H1 (cell line): Measurements from ENCODE around the gene SP9. TPM values are rescaled to one million over a fixed set of nuclear protein-coding genes. Genes with fewer than 3 reads are reported as not detected.

ENCODE experiments used
- CTCF ChIA-PET: fragments of 300-600 bp; sonication (Branson Sonifier 250); formaldehyde crosslinking; loops from one replicate; lab custom pipeline; 2021; ENCODE audit not compliant: partially characterized antibody; lab: Charles Lee
- POLR2A ChIA-PET: fragments of 300-600 bp; sonication (Branson Sonifier 250); formaldehyde crosslinking; loops from one replicate; lab custom pipeline; 2021; ENCODE audit warnings: inconsistent platforms; ENCODE audit not compliant: partially characterized antibody; lab: Charles Lee
- DNase-seq, 2 experiments: peaks; one replicate each; pipeline versions ENCODE4 v3.0.0 to v3.0.0-alpha.2; 2010 to 2022; ENCODE audit warnings: low spot score in 2 of 2, low read depth in 1 of 2, mixed read lengths in 1 of 2
- FAIRE-seq: peaks from 2 replicates; lab custom pipeline; 2011; peaks lifted over from hg19 to GRCh38; lab: Jason Lieb, UNC
- H2AFZ ChIP-seq: 2 replicates; pipeline ENCODE4 v1.8.1; 2012; ENCODE audit warnings: low read length, inconsistent platforms
- H2AK5ac ChIP-seq: 2 replicates; pipeline ENCODE4 v1.6.1; 2013; ENCODE audit warnings: low read depth, low read length
- H2BK120ac ChIP-seq: replicated peaks from 2 replicates; pipeline ENCODE3; 2013; ENCODE audit warnings: low read depth, low read length, inconsistent platforms
- H2BK12ac ChIP-seq: 2 replicates; pipeline ENCODE4 v1.6.1; 2013; ENCODE audit warnings: low read depth, low read length
- H2BK15ac ChIP-seq: 2 replicates; pipeline ENCODE4 v1.6.1; 2013; ENCODE audit warnings: low read length
- H2BK20ac ChIP-seq: 2 replicates; pipeline ENCODE4 v1.6.1; 2013; ENCODE audit warnings: low read length
- H2BK5ac ChIP-seq: 2 replicates; pipeline ENCODE4 v1.6.1; 2013; ENCODE audit warnings: low read depth, low read length
- H3K14ac ChIP-seq: 2 replicates; pipeline ENCODE4 v1.6.1; 2013; ENCODE audit warnings: inconsistent platforms; ENCODE audit not compliant: insufficient read length
- H3K18ac ChIP-seq: 2 replicates; pipeline ENCODE4 v1.6.1; 2013; ENCODE audit warnings: low read length; ENCODE audit errors: extremely low read depth
- H3K23ac ChIP-seq: 2 replicates; pipeline ENCODE4 v1.6.1; 2013; ENCODE audit warnings: inconsistent platforms; ENCODE audit not compliant: insufficient read length
- H3K23me2 ChIP-seq: 2 replicates; pipeline ENCODE4 v1.6.1; 2013; ENCODE audit warnings: low read depth, low read length
- H3K27ac ChIP-seq: 2 replicates; pipeline ENCODE4 v1.6.1; 2011; ENCODE audit warnings: low read depth, low read length, inconsistent platforms
- H3K27me3 ChIP-seq, 4 experiments: replicated peaks in 1 of 4; 1 replicate in 1 of 4; 2 replicates in 3 of 4; pipeline versions ENCODE4 v1.6.1 to v1.8.1; 2011 to 2013; ENCODE audit warnings: low read length in 3 of 4, mild to moderate bottlenecking in 3 of 4, inconsistent platforms in 2 of 4, mixed read lengths in 2 of 4, moderate library complexity in 1 of 4; ENCODE audit not compliant: control insufficient read depth in 3 of 4, insufficient read depth in 3 of 4; ENCODE audit errors: extremely low read depth in 1 of 4
- H3K36me3 ChIP-seq, 4 experiments: 2 replicates each; pipeline versions ENCODE4 v1.6.1 to v1.8.1; 2011 to 2013; ENCODE audit warnings: mild to moderate bottlenecking in 4 of 4, low read length in 3 of 4, moderate library complexity in 2 of 4, control low read depth in 1 of 4, inconsistent platforms in 1 of 4; ENCODE audit not compliant: insufficient read depth in 4 of 4, control insufficient read depth in 2 of 4
- H3K4ac ChIP-seq: replicated peaks from 2 replicates; pipeline ENCODE3; 2013; ENCODE audit warnings: low read length, low read depth, mixed read lengths, inconsistent platforms; ENCODE audit not compliant: insufficient read length
- H3K4me1 ChIP-seq, 4 experiments: replicated peaks in 1 of 4; 1 replicate in 1 of 4; 2 replicates in 3 of 4; pipeline versions ENCODE4 v1.6.1 to v1.8.1; 2011 to 2013; ENCODE audit warnings: low read length in 3 of 4, inconsistent platforms in 2 of 4, mixed read lengths in 1 of 4; ENCODE audit not compliant: insufficient read depth in 4 of 4, control insufficient read depth in 3 of 4
- H3K4me2 ChIP-seq, 2 experiments: 2 replicates each; pipeline versions ENCODE4 v1.6.1 to v1.8.1; 2011 to 2013; ENCODE audit warnings: low read depth in 2 of 2, low read length in 2 of 2, control low read depth in 1 of 2, inconsistent platforms in 1 of 2, mild to moderate bottlenecking in 1 of 2; ENCODE audit not compliant: insufficient read depth in 1 of 2
- H3K4me3 ChIP-seq, 4 experiments: fragments of 200-600, 300-600 bp in 1 of 4; sonication (generic), shearing (Covaris generic), sonication (Bioruptor Twin) in 1 of 4; 2 replicates each; pipeline versions ENCODE4 v1.5.1 to v1.8.1; 2011 to 2016; ENCODE audit warnings: low read length in 4 of 4, low read depth in 3 of 4, control low read depth in 2 of 4, inconsistent platforms in 2 of 4, mild to moderate bottlenecking in 2 of 4, mixed read lengths in 1 of 4, moderate library complexity in 1 of 4; ENCODE audit not compliant: insufficient read depth in 2 of 4; ENCODE audit errors: extremely low read depth in 1 of 4
- H3K56ac ChIP-seq: replicated peaks from 2 replicates; pipeline ENCODE3; 2013; ENCODE audit warnings: low read depth, mild to moderate bottlenecking, mixed read lengths, low read length, inconsistent platforms; ENCODE audit not compliant: insufficient read length
- H3K79me1 ChIP-seq: 2 replicates; pipeline ENCODE4 v1.6.1; 2013; ENCODE audit warnings: low read depth, low read length, control low read depth
- H3K79me2 ChIP-seq, 2 experiments: 2 replicates each; pipeline versions ENCODE4 v1.6.1 to v1.8.1; 2012 to 2013; ENCODE audit warnings: low read length in 2 of 2, mild to moderate bottlenecking in 2 of 2, inconsistent platforms in 1 of 2; ENCODE audit not compliant: insufficient read depth in 2 of 2, control insufficient read depth in 1 of 2
- H3K9ac ChIP-seq, 4 experiments: replicated peaks in 1 of 4; 1 replicate in 1 of 4; 2 replicates in 3 of 4; pipeline versions ENCODE4 v1.6.1 to v1.8.1; 2011 to 2013; ENCODE audit warnings: low read depth in 3 of 4, low read length in 3 of 4, control low read depth in 2 of 4, mild to moderate bottlenecking in 2 of 4, moderate library complexity in 2 of 4, inconsistent platforms in 1 of 4; ENCODE audit errors: extremely low read depth in 1 of 4
- H3K9me3 ChIP-seq, 2 experiments: 2 replicates each; pipeline versions ENCODE4 v1.6.1 to v1.8.1; 2012 to 2013; ENCODE audit warnings: mild to moderate bottlenecking in 2 of 2, moderate library complexity in 2 of 2, control low read depth in 1 of 2, inconsistent platforms in 1 of 2, low read depth in 1 of 2, low read length in 1 of 2, mixed read lengths in 1 of 2; ENCODE audit not compliant: insufficient read depth in 2 of 2
- H4K20me1 ChIP-seq, 2 experiments: replicated peaks in 1 of 2; 2 replicates each; pipeline versions ENCODE3 to v1.8.1; 2011 to 2013; ENCODE audit warnings: inconsistent platforms in 2 of 2, low read length in 2 of 2, mild to moderate bottlenecking in 1 of 2; ENCODE audit not compliant: insufficient read depth in 2 of 2, control insufficient read depth in 1 of 2
- H4K5ac ChIP-seq: 2 replicates; pipeline ENCODE4 v1.6.1; 2013; ENCODE audit warnings: low read length, low read depth, mixed read lengths, inconsistent platforms; ENCODE audit not compliant: insufficient read length
- H4K8ac ChIP-seq: 2 replicates; pipeline ENCODE4 v1.8.0; 2013; ENCODE audit warnings: mild to moderate bottlenecking, moderate library complexity, low read length, inconsistent platforms; ENCODE audit not compliant: insufficient read depth; ENCODE audit errors: extremely low read depth
- H4K91ac ChIP-seq: replicated peaks from 2 replicates; pipeline ENCODE3; 2013; ENCODE audit warnings: low read length, mixed read lengths, inconsistent platforms; ENCODE audit not compliant: insufficient read length
- RAD21 ChIP-seq, 2 experiments: IDR thresholded peaks in 1 of 2; conservative IDR thresholded peaks in 1 of 2; 2 replicates each; pipeline ENCODE4 v1.6.1; 2011; ENCODE audit warnings: low read depth in 2 of 2, low read length in 2 of 2, improper control_type of control experiment in 1 of 2, inconsistent platforms in 1 of 2, mild to moderate bottlenecking in 1 of 2, moderate library complexity in 1 of 2
- SUZ12 ChIP-seq: fragments of 200-600 bp; sonication (generic); IDR thresholded peaks from 2 replicates; pipeline ENCODE4 v1.6.1; 2012; ENCODE audit warnings: mild to moderate bottlenecking, inconsistent platforms, low read length, moderate library complexity, mixed read lengths
- WGBS, 2 experiments: shearing (Covaris generic) in 1 of 2; methylation state at CpG; one replicate each; pipeline versions ENCODE4 v1.1.6 to v1.1.7; 2013 to 2015; ENCODE audit warnings: low lambda C conversion rate in 2 of 2, mixed read lengths in 2 of 2, inconsistent platforms in 1 of 2, low coverage in 1 of 2, missing lambda C conversion rate in 1 of 2; ENCODE audit not compliant: insufficient replicate concordance in 2 of 2, insufficient coverage in 1 of 2, insufficient read length in 1 of 2; ENCODE audit errors: extremely low coverage in 1 of 2, missing lambda C conversion rate in 1 of 2; 5-methylcytosine and 5-hydroxymethylcytosine counted together
- polyA plus RNA-seq, 7 experiments: library from polyadenylated mRNA; depleted of rRNA in 3 of 7; stranded (reverse) in 5 of 7; unstranded in 2 of 7; fragments of >200 nt in 5 of 7; fragments of 200-250 nt in 2 of 7; gene quantifications; 1 replicate in 5 of 7; 2 replicates in 1 of 7; 4 replicates in 1 of 7; pipeline versions ENCODE4 v1.2.1 to v1.2.3, GENCODE V29; 2011 to 2013; ENCODE audit warnings: missing spikeins in 2 of 7, mixed read lengths in 2 of 7
- total RNA-seq: library from RNA; stranded (reverse); fragmentation: NEBNext Ultra II Directional; extraction: Animal tissue kit (Norgen Biotek cat#: 25700); gene quantifications from 2 replicates; pipeline ENCODE4 v1.2.1, GENCODE V29; 2021

SP9 gene
- total and polyA plus RNA-seq, 2 of the 8 experiments (the other 6 are each of a cell fraction or from before 2014, with no cell fraction given): 0.03 to 0.11 TPM

DNA sequence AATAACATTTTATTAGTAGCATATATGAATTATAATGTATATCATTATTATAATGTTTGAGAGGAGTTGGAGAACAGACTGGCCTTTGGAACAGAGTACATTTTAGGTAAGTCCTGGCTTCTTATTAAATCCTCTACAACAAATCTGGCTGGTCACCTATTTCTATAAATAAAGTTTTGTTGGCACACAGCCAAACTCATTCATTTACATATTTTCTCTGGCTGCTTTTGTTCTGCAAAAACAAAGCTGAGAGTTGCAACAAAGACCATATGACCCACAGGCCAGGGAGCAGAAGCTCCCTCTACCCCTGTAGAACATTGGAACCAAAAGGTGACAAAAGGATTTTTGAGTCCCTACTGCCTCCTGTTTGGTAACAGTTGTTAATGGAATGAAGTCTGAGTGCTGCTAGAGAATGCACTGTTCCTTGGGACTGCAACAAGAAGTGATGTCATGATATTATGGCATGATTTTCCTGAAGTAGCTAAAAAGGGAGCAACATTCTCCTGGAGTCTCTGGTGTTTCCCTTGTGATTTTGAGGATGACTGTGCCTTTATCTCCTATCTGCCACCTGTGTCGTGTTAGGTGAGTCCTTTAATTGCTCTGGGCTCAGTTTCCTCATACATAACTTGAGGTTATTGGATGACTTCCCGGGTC, 22.0 kb upstream of the SP9 start:
- Histone ChIP-seq H3K18ac (no peak overlapping the region), H2BK15ac (no peak overlapping the region), H3K27ac (no peak overlapping the region), H3K79me2 (no peaks in the 10 kb centered on the region), H2BK20ac (no peak overlapping the region), H2BK12ac (no peak overlapping the region), H3K27me3 (peaks cover 0 to 1% (median 0%) of the 10 kb centered on the region in 4 experiments; a peak in 1 of 7 replicates), H3K36me3 (no peaks in the 10 kb centered on the region), H3K23ac (no peak overlapping the region), H2AFZ (peak overlapping the region; percentile 57; the same call in 1 of the 2 replicates), H2BK120ac (no peak overlapping the region), H4K5ac (no peak overlapping the region), H3K4me2 (no peak overlapping the region), H3K4me1 (peaks cover 0 to 2% (median 0%) of the 10 kb centered on the region in 4 experiments; a peak in 1 of 7 replicates), H4K8ac (no peak overlapping the region), H3K14ac (no peak overlapping the region), H3K79me1 (no peaks in the 10 kb centered on the region), H3K4me3 (no peak overlapping the region), H2BK5ac (no peak overlapping the region), H3K23me2 (no peaks in the 10 kb centered on the region), H4K91ac (no peak overlapping the region), H3K4ac (no peak overlapping the region), H3K9ac (no peak overlapping the region), H3K56ac (no peak overlapping the region), H4K20me1 (no peaks in the 10 kb centered on the region), H3K9me3 (no peaks in the 10 kb centered on the region), H2AK5ac (no peak overlapping the region)
- 87% methylated on average over 2 of the region's 2 CpGs; no CpG with 5 or more reads in 1 of the 2 experiments for WGBS, 2 experiments
- FAIRE-seq: peak; percentile 70
- no peak for TF ChIP-seq SUZ12
- peak in 1 of 2 experiments; percentile 17; a peak in 1 of 4 replicates for TF ChIP-seq RAD21 (IDR thresholded peaks at IDR 0.05 in 1 of 2, conservative IDR thresholded peaks at IDR 0.05 in 1 of 2; ENCODE audit: low read depth in 2 of 2, low read length in 2 of 2)
- POLR2A ChIA-PET: no interaction called here
- DNase-seq: no peak
- CTCF ChIA-PET: interaction anchor here (1.0 to 1.9 kb wide), 2 partner anchors 31 to 57 kb away, joined by 3 to 8 read pairs; no protein-coding TSS in a partner anchor
